Inflammatory macrophage treated with lipopolysaccharide for 4 hours (primary cell): ENCODE results near the gene TRIP11.

Source experiments
- DNase-seq: peaks from one replicate; pipeline ENCODE4 v3.0.0-alpha.2; 2020

The TRIP11 gene

DNA sequence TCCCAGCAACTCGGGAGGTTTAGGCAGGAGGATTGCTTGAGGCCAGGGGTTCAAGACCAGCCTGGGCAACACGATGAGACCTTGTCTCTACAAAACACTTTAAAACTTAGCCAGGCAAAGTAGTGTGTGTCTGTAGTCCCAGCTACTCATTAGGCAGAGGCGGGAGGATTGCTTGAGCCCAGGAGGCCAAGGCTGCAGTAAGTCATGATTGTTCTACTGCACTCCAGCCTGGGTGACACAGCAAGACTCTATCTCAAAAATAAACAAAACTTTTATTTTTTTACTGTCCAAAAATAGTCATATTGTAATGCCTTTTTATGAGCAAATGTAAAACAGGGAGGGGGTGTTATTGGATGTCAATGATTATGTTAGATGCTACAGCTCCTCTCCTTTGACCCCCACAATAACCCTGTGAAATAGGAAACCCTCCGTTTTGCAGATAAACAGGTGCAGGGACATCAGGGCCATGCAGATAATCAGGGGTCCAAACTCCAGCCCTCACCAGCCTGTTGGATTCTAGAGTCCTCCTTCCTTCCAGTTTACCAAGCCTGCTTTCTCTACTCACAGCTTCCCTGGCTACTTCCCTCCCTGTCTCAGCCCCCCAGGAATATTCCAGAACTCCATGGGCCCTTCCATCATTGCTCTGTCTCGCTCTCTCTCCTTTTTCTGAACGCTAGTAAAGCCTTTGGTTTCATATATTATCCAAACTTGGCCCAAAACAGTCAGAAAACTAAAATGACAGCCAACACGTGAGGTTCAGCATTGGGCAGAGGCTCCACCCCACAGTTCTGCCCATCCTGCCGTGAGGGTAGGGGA, 86.5 kb downstream of the TRIP11 start:
- DNase-seq = no peak

DNA sequence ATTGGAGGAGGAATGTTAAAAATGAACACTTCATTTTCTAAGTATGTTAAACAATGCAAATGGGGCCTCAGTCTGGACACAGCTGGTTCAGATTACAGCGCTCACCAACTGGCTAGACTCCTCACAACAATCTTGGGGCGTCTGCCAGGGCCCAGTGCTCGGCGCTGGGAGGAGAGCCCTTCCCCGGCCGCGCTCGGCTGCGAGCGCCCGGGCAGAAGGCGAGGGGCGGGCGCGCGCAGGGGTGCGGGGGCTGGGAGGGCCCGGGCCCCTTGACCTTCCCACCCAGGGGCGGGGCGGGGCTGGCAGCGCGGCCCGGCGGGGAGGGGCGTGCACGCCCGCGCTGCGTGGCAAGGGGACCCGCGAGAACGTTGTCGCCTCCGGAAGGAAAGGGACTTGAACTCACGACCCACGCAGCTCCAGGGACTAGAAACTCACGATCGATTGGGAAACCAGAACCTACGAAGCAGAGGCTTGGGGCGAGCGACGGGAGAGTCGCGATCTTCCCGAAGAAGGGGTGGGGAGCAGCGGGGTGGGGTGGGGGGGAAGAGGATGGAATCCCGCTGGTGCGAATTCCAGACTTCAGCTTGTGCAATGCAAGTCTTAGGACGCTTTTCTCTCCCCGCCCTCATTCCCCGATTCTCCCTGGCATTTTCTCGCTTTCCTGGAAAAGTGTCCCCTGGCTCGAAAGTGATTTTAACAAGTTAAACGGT, 92.2 kb downstream of the TRIP11 start, which contains the start of gene FBLN5:
TSS of gene FBLN5 (minus strand) at position 220 of the 710 bp plus-strand sequence. CDS start 465 bp downstream, outside the sequence.
- peak; percentile 12 for DNase-seq

DNA sequence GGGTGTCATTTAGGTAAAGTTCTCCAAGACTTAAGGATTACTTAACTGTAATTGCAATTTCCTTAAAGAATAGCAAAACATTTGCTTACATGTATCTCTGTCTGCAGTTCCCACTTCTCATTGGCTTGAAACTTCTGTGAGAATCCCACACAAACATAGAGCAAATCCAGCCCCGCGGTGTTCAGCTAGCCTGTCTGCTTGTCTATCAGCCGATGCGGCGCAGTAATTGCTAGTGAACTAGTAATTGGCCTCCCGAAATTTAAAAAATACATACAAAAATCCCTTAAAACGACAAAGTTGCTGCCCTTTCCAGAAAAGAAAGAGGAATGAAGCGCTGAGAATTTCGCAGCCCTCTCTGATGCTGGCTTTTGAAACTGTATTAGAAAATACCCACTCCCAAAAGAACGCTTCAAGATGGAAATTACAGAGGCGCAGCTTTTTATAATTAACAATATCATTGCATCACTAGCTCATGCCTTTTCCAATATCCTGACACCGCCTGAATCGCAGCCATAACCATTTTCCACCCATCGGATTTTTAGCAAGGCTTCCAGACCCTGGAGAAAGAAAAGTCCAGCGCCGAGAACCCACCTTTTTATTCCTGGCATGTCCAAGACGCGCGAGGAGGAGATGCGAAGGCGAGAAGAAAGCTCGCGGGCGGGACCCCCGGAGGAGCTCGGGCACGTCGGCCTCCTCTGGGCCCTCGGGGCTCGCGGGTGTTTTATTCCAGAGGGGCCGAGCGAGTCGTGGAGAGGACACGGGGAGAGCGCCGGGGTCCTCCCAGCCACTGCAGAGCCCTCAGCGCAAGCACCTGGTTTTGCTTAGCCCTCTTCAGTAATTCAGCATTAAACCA, 93.0 kb downstream of the TRIP11 start:
- DNase-seq = peak; percentile 6

DNA sequence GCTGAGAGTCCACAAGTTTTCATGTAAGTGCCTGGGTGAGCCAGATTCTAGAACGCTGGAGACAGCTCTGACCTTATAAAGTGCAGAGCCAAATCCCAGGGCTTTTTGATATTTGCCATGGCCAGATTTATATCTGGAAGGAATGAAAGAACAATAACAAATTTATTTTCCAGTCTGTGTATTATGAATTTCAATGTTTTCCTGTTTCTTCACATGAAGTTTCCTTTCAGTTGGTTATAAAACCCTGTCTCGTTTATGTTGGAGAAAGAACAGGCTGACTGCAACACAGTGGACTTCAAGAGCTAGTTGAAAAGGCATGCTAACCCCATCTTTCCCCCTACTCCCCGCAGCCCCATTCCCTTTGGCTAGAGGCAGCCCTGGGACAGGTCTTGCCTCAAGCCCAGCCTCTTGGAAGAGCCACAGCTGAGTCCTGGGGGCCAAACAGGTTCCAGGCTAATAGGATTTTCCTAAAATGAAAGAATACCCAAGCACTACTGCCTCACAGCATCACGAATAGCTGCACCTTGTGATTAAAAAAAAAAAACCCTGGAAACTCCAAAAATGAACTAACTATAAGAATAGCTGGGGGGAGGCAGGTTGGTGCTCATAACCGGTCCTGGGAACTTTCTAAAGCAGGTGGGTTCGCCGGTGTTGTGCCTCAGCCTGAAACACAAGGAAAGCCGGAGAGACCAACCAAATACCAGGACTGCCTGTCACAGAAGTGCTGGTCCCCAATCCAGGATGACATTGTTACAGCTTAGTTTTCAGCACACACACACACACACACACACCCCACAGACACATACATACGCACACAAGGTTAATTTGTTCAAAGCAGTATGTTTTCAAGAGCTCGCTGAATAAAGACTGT, 93.9 kb downstream of the TRIP11 start:
- no peak for DNase-seq

DNA sequence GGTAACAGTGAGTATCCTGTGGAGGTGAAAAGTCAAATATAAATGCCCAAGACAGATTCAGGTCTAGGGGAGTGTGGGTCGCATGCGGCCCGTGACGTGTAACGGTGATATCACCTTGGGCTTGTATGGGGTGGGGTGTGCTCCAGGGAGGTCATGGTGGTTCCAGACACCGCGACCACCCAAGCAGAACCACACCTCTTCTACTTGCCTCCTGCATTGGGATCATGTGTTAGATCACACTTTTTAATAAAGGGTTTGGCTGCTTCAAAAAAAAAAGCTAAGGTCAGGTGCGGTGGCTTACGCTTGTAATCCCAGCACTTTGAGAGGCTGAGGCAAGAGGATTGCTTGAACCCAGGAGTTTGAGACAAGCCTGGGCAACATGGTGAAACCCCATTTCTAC, 96.9 kb downstream of the TRIP11 start:
- no peak for DNase-seq

DNA sequence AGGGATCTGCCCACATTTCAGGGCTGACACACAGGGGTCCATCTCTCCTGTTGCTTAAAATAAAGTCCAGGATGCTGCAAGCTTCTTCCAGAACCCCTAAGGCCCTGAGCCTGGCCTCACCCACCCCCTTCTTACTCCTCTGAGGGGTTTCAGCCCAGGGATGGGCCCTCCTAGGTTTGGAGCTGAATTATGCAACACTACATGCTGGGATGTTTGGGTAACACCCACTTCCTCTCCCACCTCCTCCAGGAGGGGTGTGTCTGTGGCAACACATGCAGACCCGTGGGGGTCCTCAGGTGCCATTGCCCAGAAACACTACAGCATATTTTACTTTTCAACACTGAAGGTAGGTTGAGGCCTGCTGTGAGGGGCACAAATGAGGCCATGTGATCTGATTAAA, 97.7 kb downstream of the TRIP11 start:
- no peak for DNase-seq

DNA sequence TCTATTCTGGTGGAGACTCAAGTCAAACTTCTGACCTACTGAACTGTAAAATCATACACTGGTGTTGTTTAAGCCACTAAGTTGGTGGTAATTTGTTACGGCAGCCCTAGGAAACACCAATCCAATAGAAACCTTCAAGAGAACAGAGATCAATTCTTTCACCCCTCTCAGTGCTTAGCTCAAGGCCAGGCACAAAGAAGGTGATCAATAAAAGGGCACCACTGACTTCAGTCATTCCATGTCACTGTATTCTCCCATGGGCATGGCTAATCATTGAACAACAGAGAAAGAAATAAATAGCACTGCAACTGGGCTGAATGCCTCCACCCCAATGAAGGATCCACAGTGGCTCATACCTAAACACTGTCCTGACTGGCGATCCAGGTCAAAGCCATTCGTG, 99.7 kb downstream of the TRIP11 start:
- no peak for DNase-seq

DNA sequence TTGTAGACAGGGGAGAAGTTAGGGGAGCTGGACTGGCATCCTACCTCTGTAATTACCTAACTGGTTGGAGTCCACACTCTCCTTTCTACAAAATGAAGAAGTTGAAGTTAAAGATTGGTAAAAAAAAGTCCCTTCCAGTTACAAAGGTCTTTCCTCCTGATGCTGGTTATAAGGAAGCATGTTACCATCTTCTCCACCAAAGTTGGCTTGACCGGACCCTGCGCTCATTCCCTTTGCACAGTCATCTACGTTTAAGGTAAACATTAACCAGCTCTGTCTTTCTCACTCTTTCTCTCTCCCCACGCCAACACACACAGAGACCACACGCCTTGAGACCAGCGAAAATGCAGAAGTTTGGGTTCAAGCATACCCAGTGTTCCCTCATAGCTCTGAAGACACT, 104.3 kb downstream of the TRIP11 start:
- DNase-seq = no peak

DNA sequence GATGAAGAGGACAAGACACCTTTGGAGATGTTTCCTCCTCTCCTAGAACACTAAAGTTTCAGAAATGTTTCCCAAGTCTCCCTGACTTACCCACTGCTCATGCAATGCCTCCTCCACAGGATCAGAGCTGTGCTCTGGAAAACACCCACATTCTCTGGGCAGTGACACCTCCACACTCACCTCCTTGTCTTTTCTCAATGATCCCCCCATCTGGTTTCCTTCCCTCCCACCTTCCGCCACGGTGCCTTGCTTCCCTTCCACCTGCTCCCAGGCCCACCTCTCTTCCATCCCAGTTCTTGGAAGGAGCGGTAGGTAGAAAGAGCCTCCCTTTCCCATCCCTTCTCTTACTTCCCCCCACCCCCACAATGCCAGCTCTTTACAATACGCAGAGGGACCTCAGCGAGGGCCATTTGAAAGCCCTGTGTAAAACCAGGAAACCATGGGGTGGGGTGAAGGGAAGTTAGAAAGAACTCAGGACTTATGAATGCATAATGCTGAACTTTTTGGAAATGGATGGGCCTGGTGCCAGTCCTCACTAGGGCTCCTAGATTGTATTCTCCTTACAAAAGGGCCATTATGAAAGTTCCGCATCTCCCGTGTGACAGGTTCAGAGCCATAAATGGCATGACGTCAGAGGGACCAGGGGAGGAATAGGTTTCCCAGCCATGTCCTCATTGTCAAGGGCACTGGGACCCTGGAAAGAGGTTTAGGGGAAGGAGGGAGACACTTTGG, 105.1 kb downstream of the TRIP11 start:
- no peak for DNase-seq

DNA sequence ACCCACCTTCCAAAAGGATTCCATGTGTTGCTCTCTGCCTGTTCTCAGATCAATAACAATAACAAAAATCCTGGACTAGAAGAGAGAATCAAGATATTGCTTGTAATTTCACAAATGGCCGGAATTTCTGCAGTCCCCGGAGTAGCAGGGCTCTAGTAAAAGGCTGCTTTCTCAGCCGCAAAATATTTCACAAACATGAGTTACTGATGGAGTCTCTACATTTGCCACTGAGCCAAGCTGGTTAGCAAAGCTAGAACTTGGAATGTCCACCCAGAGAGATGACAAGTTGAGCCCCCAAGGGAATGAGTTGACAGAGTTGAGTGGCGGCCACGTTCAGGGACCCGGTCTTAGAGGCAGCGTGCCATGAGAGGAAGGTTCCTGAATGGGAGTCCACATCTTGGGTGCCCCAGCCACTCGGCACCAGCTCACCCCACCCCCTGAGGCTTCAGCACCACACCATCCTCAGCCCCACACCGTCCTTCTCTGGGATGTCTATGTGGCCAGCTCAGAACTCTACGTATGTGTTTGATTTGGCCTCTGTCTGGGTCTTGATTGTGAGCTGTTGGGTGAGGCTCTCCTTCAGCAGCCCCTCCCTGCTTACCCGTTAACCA, 108.3 kb downstream of the TRIP11 start:
- DNase-seq = no peak

DNA sequence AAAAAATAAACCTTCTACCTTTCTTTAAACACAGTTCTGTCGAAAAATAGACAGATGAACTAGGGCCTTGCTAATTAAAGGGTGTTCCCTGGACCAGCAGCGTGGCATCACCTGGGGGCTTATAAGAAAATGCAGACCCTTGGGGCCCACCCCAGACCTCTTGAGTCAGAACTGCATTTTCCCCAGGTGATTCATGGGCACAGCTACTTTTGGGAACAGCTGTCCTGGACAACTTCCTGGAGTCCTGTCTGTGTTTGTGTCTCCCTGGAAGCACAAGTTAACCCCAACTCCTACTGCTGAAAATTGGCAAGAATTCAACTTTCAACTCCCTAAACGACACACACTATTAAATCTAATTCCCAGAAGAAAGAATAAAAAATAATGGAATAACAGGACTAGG, 110.2 kb downstream of the TRIP11 start:
- DNase-seq = no peak

DNA sequence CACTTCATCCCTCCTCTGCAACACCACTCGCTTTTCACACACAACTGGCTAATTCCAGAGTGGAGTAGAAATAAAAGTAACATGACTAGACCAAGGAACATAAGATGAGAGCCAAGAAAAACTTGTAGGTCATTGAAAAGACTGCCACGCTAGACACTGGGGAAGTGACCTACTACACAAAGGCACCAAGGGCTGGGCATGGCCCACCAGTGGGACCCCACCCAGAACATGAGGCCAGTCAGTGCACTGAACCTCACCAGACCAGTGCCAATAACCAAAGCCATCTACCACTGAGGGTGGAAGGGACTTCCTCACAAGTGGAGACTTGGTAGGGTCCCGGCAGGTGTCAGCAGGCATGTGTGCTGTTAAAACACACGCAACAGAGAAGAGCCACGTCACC, 112.1 kb downstream of the TRIP11 start:
- no peak for DNase-seq

DNA sequence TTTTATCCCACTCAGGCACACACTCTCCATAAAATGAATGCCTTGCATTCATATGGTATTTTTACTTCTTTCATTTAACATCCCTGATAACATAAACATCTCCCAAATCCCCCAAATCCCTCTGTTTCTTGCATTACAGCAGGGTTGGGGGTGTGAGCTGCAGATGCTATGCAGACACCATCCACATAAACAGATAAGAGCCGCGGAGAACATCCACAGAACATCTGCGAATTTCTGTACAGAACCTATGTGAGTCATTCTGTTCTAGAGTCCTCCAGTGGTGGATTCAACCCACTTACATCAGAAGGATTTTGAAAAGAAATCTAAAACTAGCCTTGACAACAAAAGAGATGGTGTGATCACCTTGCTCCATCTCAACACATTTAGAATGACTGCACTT, 112.7 kb downstream of the TRIP11 start:
- DNase-seq = no peak

DNA sequence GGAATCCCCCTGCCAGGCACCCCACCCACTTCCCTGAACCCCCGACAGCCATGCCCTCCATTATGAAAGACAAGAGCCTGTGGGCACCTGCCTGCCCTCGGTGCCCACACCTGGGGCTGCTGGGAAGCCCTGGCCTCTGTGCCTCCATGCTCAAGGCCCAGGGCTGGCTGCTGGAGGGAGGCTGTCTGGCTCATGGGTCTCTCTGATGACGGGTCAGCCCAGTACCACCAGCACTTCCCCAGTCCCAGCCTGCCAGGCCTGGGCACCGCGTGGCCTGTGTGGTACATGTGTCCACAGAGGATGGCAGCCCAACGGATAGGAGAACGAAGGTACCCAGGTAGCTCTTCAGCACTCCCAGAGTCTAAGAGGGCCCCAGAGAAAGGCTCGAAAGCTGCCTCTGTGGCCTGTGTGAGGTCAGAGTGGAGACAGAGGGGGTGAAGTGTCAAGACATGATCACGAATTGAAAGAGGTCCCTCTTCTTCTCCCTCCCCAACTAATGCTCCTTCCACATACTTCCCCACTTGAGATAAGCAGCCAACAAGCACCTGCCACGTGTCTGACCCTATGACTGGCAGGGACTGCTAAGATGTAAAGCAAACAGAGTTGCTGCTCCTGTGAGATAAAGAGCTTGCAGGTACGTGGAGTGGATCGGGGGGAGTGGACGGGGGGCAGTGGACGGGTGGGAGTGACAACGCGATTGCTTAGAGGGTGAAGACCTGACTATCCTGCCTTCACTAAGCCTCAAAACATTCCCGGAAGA, 113.5 kb downstream of the TRIP11 start:
- no peak for DNase-seq

DNA sequence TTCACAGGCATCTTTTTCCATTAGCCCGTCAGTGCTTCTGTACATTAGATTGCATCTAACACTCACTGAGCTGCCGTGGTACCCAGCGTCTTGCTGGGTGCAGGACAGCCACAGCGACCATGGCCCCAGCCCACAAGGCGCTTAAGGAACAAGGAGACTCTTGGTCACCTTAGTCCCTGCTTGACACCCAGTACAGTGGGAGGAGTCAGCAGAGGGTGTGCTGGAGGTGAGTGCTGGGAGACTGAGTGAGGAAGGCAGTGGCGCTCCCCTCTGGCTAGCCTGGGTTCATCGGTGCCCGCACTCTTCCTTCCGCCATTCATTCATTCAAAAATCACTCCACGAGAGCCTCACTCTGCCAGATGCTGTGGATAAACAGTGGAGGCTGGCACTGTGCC, 114.1 kb downstream of the TRIP11 start:
- no peak for DNase-seq

DNA sequence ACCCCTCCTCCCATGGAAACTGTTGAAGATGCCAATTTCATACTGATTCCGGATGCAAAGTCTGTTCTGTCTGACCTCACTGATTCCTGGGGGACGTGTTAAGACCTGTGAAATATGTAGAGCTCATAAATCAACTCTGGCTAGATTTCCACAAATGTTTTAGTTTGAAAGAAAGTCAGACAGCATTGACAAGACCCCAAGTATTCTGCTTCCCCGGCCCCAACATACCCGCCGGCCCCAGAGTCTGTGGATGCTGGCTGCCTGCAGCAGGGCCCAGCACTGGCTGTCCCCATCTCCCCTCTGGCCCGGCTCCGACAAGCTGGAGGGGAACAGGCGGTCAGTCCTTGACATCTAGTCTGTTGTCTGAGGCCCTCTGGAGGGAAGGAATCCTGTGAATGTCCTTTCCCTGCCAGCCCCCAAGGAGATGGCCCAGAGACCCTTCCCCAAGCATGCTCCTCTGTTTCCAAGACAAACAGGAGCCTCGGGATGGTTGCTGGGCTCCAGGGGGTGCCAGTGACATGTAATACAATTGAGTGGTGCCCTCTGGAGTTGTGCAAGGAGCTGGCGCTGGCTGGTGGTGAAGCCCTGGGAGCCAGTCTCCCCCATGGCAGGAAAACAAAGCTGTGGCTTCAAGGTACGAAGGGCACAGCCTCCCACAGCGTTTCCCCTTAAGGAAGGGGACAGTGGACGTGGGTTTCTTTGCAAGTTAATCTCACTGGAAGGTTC, 114.7 kb downstream of the TRIP11 start:
- no peak for DNase-seq

DNA sequence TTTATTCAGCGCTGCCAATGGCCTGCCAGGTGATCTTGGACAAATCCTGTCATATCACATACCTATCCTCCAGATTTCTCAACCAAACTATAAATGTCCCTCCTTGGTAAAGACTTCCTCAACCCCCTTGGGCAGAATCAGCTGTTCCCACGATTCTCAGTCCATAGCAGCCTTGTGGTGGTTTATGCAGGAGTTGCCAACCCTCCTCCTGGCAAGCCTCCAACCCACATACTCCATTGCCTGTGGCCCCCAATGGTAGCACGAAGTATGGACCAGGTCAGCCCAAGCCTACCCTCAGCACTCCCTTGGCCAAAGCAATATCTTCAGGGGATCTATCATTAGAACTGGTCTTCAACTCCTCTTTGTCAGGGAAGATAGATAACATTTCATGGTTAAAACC, 119.3 kb downstream of the TRIP11 start:
- no peak for DNase-seq

DNA sequence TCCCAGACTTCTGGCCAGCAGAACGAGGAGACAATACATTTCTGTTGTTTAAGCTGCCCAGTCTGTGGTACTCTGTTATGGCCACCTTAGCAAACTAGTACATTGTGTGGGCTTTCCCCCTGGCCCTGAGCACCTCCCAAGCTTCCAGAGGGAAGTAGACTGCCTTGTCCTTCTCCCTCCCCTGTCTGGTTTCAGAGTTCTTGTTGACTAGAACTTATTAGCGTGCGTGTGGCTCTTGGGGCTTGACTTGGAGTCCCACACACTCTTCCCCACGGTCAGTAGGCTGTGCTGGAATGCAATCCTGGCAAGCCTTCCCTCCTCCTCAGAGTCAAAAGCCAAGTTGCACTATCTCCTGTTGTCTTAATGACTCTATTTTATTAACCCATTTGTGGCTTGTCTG, 120.0 kb downstream of the TRIP11 start:
- DNase-seq = no peak

DNA sequence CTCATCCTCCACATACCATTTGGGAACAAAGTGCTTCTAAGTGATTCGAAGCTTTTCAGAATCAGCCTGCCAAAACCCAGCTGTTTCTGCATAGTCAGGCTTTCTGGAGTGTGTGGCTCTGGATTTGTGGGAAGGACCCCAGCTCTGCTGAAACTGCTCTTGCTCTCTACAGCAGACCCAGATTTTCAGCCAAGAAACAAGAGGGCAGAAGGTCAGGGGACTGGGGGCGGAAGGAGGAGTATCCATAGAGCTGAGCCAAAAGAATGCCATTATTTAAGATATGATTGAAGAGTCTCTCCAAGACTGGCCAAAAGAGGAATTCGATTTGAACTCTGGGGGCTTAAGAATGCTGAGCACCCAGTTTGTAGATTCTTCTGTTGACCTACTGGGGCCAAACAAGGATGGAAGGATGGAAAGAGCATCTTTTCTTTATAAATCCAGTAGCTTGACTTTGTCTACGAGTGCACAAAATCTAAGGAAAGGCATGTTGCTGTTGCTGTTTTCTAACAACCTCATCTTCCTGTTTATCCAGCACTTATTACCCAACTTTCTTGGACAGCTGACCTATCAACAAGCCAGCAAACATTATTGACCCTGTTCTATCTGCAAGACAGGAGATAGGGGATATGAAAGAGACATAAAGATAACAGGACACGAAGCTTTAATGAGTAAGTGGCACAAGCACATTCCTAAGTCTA, 121.5 kb downstream of the TRIP11 start:
- no peak for DNase-seq
